ENCODE results near the gene FGF3.

DNA sequence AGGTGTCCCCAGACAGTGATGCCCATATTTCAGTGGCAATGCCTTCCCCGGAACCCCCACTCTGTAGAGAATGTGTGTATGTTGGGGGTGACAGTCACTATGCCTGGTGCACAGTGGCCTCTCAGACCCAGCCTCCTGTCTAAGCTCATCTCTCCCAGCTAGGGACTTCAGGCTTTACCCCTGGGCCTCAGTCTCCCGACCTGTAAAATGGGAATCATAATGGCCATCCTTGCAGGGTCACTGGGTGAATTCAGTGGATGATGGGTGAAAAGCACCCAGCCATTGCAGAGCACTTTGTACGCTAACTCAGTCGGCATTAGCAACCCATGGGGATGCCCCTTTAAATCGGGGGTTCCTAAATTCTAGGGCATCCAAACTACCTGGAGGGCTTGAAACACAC, 18.9 kb downstream of the FGF3 start:
- TF ChIP-seq TAF1 (IDR thresholded peaks at IDR 0.05; ENCODE audit: low read depth) (no peak), ZBTB7A (IDR thresholded peaks at IDR 0.05; ENCODE audit: low read depth) (no peak), RAD21 (IDR thresholded peaks at IDR 0.05; ENCODE audit: low read depth) (no peak), CEBPB (IDR thresholded peaks at IDR 0.05) (no peak), TEAD4 (IDR thresholded peaks at IDR 0.05) (no peak), EP300 (IDR thresholded peaks at IDR 0.05; ENCODE audit: borderline replicate concordance) (no peak), YY1 (IDR thresholded peaks at IDR 0.05; ENCODE audit: low read depth) (no peak), FOXM1 (IDR thresholded peaks at IDR 0.05; ENCODE audit: borderline replicate concordance, low read depth) (no peak), EGR1 (IDR thresholded peaks at IDR 0.05) (no peak)
- TF ChIP-seq, protein P1, sequence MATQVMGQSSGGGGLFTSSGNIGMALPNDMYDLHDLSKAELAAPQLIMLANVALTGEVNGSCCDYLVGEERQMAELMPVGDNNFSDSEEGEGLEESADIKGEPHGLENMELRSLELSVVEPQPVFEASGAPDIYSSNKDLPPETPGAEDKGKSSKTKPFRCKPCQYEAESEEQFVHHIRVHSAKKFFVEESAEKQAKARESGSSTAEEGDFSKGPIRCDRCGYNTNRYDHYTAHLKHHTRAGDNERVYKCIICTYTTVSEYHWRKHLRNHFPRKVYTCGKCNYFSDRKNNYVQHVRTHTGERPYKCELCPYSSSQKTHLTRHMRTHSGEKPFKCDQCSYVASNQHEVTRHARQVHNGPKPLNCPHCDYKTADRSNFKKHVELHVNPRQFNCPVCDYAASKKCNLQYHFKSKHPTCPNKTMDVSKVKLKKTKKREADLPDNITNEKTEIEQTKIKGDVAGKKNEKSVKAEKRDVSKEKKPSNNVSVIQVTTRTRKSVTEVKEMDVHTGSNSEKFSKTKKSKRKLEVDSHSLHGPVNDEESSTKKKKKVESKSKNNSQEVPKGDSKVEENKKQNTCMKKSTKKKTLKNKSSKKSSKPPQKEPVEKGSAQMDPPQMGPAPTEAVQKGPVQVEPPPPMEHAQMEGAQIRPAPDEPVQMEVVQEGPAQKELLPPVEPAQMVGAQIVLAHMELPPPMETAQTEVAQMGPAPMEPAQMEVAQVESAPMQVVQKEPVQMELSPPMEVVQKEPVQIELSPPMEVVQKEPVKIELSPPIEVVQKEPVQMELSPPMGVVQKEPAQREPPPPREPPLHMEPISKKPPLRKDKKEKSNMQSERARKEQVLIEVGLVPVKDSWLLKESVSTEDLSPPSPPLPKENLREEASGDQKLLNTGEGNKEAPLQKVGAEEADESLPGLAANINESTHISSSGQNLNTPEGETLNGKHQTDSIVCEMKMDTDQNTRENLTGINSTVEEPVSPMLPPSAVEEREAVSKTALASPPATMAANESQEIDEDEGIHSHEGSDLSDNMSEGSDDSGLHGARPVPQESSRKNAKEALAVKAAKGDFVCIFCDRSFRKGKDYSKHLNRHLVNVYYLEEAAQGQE (IDR thresholded peaks at IDR 0.05; ENCODE audit: low read depth) = no peak
- TF ChIP-seq, protein P2, sequence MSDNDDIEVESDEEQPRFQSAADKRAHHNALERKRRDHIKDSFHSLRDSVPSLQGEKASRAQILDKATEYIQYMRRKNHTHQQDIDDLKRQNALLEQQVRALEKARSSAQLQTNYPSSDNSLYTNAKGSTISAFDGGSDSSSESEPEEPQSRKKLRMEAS (IDR thresholded peaks at IDR 0.05) = no peak
- TF ChIP-seq, protein P3, sequence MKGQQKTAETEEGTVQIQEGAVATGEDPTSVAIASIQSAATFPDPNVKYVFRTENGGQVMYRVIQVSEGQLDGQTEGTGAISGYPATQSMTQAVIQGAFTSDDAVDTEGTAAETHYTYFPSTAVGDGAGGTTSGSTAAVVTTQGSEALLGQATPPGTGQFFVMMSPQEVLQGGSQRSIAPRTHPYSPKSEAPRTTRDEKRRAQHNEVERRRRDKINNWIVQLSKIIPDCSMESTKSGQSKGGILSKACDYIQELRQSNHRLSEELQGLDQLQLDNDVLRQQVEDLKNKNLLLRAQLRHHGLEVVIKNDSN (IDR thresholded peaks at IDR 0.05) = no peak
